AG04450 (cell line): ENCODE measurements around the gene BRF1. TPM values are rescaled to one million over a fixed set of nuclear protein-coding genes. Genes with fewer than 3 reads are reported as not detected.

Source experiments
- CTCF ChIA-PET: fragments of 300-600, 350-600 bp; formaldehyde crosslinking; extraction: SDS; loops from one replicate; lab custom pipeline; 2022; ENCODE audit warnings: antibody characterized with exemption, inconsistent platforms; lab: Charles Lee
- POLR2A ChIA-PET: fragments of 350-600 bp; formaldehyde crosslinking; extraction: SDS; loops from one replicate; lab custom pipeline; 2021; ENCODE audit warnings: antibody characterized with exemption, inconsistent platforms; lab: Yijun Ruan, JAX
- DNase-seq: peaks from one replicate; pipeline ENCODE4 v3.0.0-alpha.2; 2011; ENCODE audit warnings: low read depth, low spot score
- H3K27ac ChIP-seq: one replicate; pipeline ENCODE4 v1.5.1; 2012; ENCODE audit warnings: low read depth, low read length, control low read depth
- H3K27me3 ChIP-seq: one replicate; pipeline ENCODE4 v1.6.0; 2012; ENCODE audit warnings: low read length; ENCODE audit not compliant: control insufficient read depth, insufficient read depth
- H3K4me3 ChIP-seq: 2 replicates; pipeline ENCODE4 v1.5.1; 2011; ENCODE audit warnings: mild to moderate bottlenecking, low read depth, low read length, control low read depth
- H3K9me3 ChIP-seq: 2 replicates; pipeline ENCODE4 v1.5.1; 2012; ENCODE audit warnings: low read length; ENCODE audit not compliant: control insufficient read depth, insufficient read depth
- polyA plus RNA-seq: library from polyadenylated mRNA; depleted of rRNA; stranded (reverse); fragments of >200 nt; gene quantifications from 2 replicates; pipeline ENCODE4 v1.2.3, GENCODE V29; 2011
- TF ChIP-seq, protein P1 (sequence below): IDR thresholded peaks from 2 replicates; pipeline ENCODE4 v1.5.1; 2011; ENCODE audit warnings: low read depth, low read length, control low read depth, inconsistent platforms

Gene BRF1
- polyA plus RNA-seq, 1 experiment = 6.3 TPM

DNA sequence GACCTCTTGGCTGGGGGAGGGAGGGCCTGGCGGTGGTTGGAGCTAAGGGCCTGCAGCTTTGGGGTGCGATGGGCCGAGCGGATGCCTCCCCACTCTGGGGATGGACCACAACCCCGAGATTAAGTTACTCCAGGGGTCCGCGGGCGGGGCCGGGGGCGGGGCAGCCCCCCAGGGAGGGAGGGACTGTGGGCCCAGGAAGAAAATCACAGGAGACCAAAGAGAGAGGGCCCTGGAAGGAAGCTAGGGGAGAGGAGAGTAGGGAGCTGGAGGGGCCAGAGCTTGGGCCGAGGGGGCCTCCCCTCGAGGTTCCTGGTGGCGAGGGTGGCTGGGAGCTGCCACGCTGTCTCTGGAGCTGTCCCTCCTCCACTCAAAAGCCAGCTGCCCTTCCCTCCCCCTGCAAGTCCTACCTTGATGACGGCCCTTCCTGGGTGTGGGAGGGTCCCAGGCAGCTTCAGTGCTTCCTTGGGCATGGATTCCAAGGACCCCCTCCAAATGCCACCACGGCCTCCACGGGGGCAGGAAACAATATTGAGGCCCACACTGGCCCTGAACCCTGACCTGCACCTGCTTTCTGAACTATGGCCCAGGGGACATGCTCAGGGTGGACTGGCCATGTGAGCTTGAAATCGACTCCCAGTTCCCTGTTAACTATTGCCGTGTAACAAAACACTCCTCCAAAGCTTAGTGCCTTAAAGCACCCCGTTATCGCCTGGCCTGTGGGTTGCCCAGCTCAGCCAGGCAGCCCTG is 119.1 kb downstream of the BRF1 start:
- POLR2A ChIA-PET = interaction anchor here (0.6 kb wide), 1 partner anchor 360 kb away, joined by 4 read pairs; no protein-coding TSS in a partner anchor

DNA sequence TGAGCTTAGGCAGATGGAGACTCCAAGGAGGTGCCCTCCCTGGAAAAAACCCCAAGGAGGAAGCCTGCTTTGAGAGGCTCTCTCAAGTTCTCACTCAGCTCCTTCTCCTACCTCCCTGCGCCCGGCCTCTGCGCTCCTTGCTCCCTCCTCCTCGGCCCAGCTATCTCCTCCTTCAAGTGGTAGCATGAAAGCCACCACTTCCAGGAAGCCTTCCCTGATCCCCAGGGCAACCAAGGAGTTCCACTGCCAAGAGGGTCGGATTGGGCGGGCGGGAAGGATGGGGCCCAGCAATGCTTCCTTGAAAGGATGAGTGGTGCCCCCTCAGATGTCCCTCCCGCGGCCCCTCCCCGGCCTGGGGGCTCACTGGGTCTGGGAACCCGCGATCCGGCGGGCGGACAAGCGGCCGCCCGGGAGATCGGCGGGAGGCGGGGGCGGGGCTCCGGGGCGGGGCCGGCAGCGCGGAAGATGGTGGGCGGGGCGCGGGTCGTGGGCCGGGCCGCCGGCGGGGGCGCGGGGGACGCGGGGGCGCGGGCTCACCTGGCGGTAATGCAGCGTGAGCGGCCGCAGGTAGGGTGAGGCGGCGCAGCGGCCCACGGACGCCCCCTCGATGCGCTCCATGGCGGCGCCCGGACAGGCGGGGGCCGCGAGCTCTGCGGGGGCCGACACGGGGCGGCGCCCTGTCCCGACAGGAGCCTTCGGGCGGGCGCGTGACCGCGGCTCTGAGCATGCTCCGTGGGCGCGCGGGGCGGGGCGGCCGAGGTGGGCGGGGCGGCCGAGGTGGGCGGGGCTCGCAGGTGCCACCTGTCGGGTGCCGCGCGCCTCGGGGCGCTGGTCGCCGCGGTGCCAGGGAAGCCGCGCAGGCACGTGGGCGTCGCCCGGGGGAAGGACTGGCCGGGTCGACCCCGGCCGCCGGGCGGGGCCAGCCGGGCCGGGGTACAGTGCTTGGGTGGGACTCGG is 119.9 kb downstream of the BRF1 start, which contains the start of gene NUDT14:
TSS of gene NUDT14 (minus strand) at position 721 of the 957 bp plus-strand sequence. CDS start at position 618, 103 bp downstream.
- ChIA-PET POLR2A (interaction anchor here (0.6 to 1.1 kb wide), 2 partner anchors 10 to 359 kb away, joined by 3 to 4 read pairs; no protein-coding TSS in a partner anchor), CTCF (interaction anchor here (0.6 to 1.2 kb wide), 4 partner anchors 18 to 214 kb away, joined by 3 to 7 read pairs (median 6); partner anchors contain the start of gene PACS2)
- H3K27me3 ChIP-seq = peaks cover 18% of the 10 kb centered on the region
- TF ChIP-seq, protein P1, sequence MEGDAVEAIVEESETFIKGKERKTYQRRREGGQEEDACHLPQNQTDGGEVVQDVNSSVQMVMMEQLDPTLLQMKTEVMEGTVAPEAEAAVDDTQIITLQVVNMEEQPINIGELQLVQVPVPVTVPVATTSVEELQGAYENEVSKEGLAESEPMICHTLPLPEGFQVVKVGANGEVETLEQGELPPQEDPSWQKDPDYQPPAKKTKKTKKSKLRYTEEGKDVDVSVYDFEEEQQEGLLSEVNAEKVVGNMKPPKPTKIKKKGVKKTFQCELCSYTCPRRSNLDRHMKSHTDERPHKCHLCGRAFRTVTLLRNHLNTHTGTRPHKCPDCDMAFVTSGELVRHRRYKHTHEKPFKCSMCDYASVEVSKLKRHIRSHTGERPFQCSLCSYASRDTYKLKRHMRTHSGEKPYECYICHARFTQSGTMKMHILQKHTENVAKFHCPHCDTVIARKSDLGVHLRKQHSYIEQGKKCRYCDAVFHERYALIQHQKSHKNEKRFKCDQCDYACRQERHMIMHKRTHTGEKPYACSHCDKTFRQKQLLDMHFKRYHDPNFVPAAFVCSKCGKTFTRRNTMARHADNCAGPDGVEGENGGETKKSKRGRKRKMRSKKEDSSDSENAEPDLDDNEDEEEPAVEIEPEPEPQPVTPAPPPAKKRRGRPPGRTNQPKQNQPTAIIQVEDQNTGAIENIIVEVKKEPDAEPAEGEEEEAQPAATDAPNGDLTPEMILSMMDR = no peak
- no peak within 1 kb of the TSS for H3K27ac ChIP-seq
- peak within 1 kb of the TSS; percentile 64 for H3K4me3 ChIP-seq
- H3K9me3 ChIP-seq = no peaks in the 10 kb centered on the region; the same call in 1 of the 2 replicates
- DNase-seq = no peak

More for the DNA sequence above, 119.1 kb downstream of the BRF1 start:
- TF ChIP-seq, protein P1 = no peak
- H3K27me3 ChIP-seq = peaks cover 18% of the 10 kb centered on the region
- no peaks in the 10 kb centered on the region; the same call in 1 of the 2 replicates for H3K9me3 ChIP-seq
- no peak overlapping the region for H3K4me3 ChIP-seq
- DNase-seq = no peak
- CTCF ChIA-PET = interaction anchor here (0.6 to 1.2 kb wide), 2 partner anchors 17 to 213 kb away, joined by 3 to 6 read pairs; no protein-coding TSS in a partner anchor
- no peak overlapping the region for H3K27ac ChIP-seq

DNA sequence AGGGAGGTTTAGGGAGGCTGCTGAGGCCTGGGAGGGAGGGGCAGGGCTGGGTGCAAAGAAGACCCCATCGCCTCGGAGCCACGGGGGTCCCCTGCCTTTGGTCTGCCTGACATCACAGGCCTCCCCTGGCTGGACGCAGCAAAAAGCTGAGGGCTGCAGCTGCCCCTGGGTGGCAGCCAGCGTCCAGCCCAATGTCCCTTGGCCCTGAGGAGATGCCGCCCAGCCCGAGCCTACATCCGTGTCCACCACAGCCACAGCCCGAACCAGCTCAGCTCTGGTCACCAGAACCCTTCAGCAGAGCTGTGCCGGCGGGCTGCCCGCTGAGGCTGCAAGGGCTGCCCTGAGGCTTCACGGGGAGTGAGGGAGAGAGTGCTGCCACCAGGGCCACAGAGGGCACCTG is 121.6 kb downstream of the BRF1 start:
- no peak for DNase-seq
- no peak overlapping the region for H3K4me3 ChIP-seq
- H3K9me3 ChIP-seq = no peaks in the 10 kb centered on the region; the same call in 1 of the 2 replicates
- CTCF ChIA-PET = interaction anchor here (1.3 kb wide), 1 partner anchor 353 kb away, joined by 4 read pairs; no protein-coding TSS in a partner anchor
- POLR2A ChIA-PET = no interaction called here
- no peak overlapping the region for H3K27ac ChIP-seq
- TF ChIP-seq, protein P1 = no peak
- peaks cover 14% of the 10 kb centered on the region for H3K27me3 ChIP-seq

DNA sequence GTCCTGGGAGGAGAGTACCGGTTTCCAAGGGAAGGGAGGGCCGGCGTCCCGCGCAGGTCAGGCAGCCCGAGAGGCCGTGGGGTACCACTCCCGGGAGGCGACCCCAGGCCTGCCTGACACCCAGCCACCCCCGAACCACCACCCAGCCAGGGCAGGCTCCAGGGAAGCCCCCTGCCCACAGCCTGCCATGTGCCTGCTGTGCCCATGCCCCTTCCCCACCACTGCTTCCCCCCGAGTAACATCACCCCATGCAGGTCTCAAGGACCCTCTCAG is 122.0 kb downstream of the BRF1 start:
- H3K27me3 ChIP-seq = peaks cover 12% of the 10 kb centered on the region
- CTCF ChIA-PET = no interaction called here
- no peak overlapping the region for H3K27ac ChIP-seq
- no peaks in the 10 kb centered on the region; the same call in 1 of the 2 replicates for H3K9me3 ChIP-seq
- POLR2A ChIA-PET = no interaction called here
- TF ChIP-seq, protein P1 = no peak
- no peak for DNase-seq
- no peak overlapping the region for H3K4me3 ChIP-seq
